DMS114 treated with DMSO at 0.1 percent for 48 hours (cell line): ENCODE results near the gene PPM1A.

Experiments
- DNase-seq: peaks from one replicate; lab custom pipeline; 2025; ENCODE audit not compliant: unreplicated experiment; lab: John Stamatoyannopoulos, UW

PPM1A gene

DNA sequence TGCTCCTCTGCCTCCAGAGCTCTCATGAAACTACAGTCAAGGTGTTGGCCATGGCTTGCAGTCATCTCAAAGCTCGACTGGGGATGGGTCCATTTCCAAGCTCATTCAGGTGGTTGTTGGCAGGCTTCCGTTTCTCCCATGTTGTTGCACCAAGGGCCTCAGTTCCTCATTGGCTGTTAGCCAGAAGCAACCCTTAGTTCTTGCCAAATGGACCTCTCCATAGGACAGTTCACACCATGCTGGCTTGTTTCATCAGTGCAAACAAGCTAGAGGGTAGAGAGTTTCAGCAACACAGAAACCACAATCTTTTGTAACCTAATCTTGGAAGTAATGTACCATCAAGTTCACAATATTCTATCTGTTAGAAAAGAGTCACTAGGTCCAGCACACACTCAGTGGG is 22.7 kb upstream of the PPM1A start:
- DNase-seq: no peak

DNA sequence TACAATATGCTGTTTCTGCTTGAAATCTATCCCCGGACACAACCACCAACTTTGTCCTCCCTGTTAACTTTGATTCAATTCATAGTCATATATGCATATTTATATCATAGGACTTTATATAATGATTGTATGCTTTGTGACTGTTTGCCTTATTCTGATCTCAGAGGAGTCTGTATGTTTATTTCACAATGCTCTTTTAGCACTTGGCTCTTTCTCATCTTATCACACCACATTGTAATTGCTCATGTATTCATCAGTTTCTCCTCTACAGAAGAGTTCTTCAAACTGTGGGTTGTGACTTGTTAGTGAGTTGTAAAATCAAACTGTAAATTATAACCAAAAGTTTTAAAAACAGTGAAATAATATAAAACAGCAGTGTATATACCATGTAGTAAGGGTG is 21.7 kb upstream of the PPM1A start:
- DNase-seq: no peak

DNA sequence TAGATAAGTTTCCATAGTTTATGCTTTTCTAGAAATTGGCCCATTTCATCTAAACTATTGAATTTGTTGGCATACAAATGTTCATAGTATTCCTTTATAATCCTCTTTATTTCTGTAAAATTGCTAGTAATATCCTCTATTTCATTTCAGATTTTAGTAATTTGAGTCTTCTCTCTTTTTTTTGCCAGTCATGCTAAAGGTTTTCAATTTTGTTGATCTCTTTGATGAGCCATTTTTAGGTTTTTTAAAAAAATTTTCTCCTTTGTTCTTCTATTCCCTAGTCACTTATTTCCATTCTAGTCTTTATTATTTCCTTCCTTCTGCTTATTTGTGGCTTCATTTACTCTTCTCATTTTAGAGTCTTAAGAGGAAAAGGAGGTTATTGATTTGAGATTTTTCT is 19.4 kb upstream of the PPM1A start:
- DNase-seq: no peak

DNA sequence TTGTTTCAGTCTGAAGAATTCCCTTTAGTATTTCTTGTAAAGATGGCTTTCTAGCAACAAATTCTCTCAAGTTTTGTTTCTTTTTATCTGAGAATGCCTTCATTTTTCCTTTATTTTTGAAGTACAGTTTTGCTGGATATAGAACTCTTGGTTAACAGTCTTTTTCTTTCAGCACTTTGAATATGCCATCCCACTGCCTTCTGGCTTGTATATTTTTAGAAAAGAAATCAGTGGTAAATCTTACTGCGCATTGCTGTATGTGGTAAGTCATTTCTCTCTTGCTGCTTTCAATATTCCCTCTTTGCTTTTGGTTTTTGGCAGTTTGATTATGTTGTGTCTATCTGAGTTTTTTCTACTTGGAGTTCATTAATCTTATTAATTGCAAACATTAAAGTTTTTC is 16.8 kb upstream of the PPM1A start:
- no peak for DNase-seq

DNA sequence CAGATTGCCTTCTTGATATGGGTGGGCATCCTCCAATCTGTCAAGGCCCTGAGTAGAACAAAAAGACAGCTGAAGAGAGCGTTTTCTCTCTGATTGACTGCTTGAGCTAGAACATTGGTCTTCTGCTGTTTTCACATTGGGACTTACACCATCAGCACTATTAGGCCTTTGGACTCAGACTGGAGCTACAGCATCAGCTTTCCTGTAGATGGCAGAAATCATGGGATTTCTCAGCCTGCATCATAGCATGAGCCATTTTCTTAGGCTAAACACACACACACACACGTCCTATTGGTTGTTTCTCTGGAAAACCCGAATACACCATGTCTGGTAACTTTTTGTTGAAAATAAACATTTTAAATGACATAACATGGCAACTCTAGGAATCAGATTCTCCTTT is 15.8 kb upstream of the PPM1A start:
- DNase-seq: no peak

DNA sequence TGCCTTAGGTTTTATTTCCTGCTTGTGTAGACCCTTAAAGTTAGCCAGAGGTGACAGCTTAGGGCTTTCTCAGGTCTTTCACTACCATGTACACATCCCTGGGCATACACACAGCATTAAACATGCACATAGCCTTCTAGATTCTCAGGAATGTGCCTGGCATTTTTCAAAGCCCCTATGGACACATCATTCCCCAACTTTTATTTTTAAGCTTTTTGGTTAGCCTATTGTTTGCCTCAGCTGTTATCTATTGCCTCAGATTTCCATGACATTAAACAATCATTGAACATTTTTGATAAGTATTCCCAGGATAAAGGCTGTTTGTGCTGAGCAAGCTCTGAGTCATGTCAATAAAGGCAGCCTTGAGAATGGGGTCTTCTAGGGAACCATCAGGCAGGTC is 15.1 kb upstream of the PPM1A start:
- DNase-seq: no peak

DNA sequence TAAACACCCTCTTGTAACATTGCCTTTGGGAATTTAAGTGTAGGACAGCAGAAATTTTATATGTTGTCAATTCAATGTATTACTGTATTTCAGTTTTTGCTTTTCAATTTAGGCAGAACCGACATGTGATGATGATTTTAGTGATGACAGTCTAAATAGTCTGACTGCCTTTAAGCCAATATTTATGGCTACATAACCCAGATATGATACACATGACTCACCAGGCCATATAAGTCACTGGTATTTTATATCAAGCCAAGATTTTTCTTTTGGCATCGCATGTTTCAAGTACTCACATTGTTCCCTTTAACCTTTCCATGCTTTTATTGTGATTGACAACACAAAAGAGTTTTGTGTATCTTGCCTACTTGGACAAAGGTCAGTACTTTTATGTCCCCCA is 13.6 kb upstream of the PPM1A start:
- no peak for DNase-seq

DNA sequence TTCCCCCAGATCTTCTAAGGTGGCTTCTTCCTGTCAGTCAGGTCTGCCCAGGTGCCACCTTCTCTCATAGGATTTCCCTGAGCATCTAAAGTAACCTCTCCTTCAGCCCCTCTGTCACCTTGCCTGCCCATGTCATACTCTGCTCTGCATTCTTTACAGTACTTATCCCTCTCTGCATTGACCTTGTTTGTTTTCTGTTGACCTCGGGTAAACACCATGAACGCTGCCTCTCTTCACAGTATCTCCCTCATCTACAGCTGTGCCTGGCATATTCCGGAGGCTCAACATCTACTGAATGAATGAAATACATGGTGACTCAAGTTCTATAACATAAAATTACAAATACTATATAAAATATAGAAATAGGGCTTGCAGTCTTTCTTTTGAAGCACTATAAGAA is 10.1 kb upstream of the PPM1A start:
- no peak for DNase-seq

DNA sequence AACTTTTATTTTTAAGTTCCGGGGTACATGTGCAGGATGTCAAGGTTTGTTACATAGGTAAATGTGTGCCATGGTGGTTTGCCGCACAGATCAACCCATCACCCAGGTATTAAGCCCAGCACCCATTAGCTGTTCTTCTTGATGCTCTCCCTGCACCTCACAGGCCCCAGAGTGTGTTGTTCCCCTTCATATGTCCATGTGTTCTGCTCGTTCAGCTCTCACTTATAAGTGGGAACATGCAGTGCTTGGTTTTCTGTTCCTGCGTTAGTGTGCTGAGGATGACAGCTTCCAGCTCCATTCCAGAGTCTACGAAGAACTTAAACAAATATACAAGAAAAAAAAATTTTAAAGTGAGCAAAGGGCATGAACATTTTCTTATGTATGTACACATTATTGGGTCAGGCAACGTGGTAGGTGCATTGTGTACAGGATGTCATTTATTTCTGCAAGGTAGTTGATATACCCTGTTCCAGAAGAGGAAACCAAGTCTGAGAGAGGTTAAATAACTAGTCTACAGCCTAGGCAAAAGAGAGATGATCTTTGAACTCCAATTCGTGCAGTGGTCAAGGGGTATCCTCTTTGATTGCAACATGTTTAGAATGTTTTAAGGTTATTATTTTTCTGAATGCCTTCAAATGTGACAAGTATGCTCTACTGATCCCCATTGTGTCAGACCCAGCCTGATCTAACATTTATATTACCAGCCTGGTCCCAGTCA is 8.7 kb upstream of the PPM1A start:
- no peak for DNase-seq

DNA sequence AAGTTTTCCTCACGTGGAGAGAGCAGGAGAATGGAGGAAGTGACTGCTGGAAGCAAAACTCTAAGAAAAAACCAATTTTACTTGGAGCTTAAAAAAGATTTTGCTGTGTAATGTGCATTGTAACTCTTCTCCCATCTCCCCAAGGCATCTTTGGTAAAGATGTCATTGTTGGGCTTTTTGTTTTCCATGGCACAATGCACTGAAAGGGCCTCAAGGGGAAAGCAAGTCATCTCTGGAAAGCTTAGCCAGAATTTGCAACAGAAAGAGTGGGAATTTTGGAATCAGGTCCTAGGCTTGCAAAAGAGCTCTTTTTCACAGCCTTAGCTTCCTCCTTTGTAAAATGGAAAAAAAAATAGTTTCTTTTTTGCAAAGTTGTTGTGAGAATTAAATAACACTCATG is 7.9 kb upstream of the PPM1A start:
- DNase-seq: no peak

DNA sequence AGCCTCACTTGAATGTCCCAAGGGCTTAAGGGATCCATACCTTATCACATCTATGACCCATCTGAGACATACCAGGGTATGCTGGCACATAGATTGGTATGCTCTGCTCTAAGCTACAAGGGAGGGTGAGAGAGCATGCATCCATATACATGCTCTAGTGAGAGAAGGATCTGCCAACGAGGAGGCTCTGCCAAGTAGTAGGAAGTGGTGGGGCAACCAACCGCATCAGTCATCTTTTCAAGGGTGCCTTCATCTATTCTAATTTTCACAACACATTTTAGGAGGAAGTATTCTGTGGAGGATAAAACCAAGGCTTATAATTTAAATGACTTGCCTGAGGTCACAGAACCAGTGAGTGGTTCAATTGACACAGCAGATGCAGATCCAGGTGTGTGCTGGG is 6.6 kb upstream of the PPM1A start:
- no peak for DNase-seq

DNA sequence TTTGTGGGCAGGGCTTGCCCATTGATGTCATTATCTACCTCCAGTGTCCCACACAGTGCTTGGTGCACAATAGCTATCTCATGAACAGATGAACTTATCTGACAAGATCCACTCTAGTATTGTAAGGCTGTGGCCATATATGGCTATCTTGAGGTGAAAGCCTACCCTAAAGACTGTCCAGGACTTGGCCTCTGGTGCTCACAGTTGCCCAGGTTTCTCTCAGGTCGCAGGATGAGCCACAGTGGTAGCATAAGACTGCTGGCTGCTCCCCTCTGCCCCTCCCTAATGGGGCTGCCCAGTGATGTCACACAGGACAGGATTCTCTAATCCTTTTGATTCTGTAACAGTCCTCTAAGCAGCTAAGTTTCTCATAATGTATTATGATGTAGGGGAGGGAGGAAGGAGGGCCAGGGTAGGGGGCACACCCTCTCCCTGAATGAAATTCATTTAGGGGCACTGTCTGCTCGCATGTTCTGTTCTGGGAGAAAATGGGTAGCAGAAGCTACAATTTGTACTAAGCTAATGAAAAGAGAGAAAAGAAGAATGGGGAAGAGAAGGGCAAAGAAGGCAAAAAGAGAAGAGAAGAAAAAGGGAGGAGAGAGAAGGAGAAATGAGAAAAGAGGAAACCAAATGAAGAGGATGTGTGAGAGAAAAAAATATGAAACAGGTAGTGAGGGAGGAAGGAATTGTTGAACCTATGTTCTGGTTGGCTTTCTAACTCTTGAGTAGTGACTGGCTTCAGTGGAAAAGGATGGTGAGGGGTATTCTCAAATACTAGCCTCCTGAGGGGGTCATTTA is 3.4 kb upstream of the PPM1A start:
- no peak for DNase-seq

DNA sequence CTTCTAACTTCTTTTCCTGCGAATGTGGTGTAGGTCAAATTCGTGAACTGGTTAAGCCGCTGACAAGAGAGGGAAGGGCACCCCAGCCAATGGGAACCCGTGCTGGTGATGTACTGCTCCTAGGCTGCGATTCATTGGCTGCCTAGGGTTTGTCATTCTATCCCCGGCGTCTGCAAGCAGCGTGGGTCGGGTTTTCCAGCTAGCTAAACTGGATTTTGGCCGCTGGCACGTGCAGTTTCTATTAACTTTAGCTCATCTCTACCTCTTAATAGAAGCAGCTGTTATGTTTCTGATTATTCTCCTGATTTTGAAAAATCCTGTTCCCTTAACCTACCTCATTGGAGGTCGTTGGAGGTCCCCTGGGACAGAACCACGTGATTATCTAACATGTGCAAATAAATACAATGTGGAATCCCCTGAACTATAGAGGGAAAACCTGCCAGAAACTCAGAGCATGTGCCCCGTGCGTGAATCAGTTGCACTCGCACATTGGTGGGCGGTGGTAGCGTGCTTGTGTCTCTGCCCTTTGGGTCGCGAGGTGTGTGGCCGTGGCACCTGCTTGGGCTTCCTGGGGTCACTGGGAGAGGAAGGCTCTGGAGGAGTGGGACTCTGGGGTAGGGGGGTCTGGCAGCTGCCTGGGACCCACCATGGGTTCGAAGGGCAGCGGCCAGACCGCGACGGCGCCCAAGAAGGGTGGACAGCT is 876 bp upstream of the PPM1A start:
- peak; percentile 83 for DNase-seq

DNA sequence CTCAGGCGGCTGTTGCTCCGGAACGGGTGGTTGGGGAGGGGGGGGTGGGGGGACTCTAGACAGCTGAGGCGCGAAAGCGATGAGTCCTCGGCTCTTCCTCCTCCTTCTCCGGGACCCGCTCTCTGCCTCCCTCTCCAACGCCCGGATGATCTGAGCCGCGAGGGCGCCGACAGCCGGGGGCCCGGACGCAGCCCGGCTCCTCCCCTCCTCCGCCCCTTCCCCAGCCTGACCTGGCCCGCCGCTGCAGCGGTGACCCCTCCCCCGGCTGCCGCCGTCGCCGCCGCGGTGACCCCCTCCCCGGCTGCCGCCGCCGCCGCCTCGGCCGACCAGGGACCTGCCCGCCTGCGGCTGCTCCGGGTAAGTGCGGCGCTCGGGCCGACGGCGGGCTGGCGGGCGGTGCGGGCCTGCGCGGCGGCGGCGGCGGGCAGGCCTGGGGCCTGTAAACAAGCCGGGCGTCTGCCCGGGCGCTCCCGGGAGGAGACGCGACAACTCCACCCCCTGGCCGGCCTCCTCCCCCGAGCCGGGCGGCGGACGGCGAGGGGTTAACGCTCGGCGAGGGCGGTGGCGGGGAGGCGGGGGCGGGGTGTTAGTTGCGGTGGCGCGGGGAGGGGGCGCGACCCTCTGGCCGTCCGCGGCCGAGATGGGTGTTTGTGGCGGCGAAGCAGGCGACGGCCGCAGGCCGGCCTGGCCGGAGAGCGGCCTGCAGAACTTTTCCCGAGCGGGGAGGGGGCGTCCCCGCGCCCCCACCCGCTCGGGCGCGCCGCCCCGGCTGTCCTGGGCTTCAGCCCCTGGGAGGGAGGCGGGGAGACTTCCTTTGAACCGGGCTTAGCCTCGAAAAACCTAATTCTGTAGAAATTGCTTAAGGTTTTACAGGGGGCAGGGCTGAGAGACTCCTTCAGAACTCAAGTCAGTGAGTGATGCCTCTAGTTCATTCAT is 568 bp downstream of the PPM1A start:
- peak; percentile 22 for DNase-seq

DNA sequence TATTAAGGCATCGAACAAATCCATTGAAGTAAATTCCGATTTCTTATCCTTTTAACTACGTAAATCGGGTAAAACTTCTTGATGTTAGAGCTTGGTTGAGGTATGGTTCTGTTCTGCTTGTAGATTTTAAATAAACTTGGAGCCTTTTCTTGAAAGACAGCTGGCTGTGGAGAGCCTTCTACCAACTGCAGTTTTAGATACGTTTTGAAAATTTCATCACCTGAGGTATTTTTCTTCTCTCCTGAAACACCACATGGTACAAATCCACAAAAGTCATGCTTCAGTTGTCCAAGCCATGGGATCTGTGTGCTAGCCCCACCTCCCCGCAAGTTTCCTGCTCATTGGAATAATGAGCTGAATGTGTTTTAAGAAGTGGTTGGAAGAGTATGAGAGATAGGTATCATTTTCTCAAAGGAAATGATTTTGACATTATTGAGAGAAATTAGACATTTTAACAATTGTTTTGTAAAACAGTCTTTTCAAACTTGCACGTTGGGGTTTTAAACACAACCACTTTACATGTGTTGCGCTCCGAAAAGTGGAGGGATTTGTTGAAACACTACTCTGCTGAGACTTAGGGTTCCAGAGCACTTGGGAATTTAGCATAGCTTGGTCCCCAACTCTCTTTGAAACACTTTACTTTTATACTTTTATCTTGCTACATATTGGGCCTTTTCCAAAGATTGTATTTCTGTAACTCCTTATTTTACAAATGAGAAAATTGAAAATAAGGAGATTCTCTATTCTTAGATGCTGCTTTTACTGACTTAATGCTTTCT is 1.4 kb downstream of the PPM1A start:
- DNase-seq: no peak

DNA sequence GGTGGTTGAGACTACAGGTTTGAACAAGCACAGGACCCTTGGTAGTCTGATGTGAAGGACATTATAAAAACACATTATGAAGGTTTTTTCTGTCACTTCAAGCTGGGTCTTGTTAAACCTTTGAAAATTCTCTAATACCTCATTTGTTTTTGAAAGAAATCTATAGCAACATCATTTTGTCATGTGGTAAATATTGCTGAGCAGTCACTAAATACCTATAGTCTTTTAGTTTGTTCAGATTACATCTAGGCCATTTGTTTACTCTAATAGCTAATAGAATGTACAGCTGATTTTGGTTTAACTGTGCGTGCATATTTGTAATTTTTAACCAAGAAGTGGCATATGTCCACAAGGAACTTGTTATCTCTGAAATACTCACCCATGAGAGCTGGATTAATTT is 2.9 kb downstream of the PPM1A start:
- no peak for DNase-seq

DNA sequence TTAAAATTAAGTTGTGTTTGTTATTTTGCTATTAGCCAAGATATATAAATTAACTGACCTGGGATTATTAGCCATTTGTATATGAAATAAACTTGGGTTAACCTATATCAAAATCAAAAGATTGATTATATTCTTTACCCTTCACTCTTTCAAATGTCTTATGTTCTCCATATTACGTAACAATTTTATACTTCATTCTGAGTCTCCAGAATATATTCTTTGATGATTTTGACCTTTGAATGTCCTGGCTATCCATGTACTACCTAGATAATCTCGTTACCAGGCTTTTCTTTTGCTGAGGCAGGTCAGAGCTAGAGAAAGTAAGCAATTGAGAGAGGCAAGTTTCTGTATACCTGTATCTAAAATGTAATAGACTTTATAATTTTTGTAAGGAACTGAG is 3.6 kb downstream of the PPM1A start:
- DNase-seq: no peak

DNA sequence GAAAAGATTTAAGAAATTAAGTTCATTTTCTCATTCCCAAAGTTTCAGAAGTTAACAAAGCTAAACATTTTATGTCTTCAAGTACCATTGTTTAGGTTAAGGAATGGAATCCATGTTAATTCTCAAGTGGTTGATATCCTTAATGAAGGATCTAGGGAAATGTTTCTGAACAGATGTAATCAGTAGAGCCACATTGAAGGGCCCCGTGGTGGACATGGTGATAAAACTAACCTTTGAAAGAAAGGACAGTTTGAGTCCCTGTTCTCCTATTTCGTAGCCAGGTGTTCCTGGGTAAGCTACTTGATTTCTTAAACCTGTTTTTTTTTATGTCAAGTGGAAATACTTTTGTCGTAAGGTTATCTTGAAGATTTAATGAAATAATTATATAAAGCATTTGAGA is 4.6 kb downstream of the PPM1A start:
- no peak for DNase-seq

DNA sequence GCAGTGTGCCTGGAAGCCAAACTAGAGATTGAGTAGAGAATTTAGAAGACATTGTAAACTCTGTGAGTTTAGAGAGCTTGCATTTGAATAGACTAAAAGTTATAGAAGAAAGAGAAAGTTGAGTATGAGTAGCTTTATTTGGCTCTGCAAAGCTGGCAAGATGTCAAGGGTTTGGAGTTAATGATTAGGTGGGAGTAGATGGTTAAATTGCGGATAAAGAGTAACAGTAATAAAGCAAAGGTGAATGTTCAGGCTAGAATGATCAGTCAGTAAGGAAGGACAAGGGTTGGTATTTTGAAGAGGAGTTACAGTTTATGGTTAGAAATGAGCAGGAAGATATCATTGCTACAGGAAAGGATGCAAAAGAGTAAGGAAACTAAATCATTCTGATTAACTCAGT is 5.2 kb downstream of the PPM1A start:
- DNase-seq: no peak

DNA sequence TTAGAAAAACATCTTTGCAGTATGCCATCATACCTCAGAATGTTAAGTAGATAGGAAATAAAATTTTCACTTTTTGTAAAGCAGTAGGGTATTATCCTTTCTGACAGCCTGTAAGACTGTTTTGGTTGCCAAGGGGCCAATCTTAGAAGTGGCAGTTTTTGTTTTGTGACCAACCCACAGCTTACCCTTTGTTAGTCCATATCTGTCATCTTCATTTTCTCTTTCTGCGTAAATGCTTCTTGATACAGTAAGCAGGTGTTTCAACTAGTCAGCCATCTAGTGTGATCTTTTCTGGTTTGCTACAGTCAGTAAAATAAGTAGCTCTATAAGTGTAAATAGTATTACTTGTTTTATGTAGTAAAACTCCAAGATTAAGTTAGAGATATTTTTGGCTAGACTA is 8.8 kb downstream of the PPM1A start:
- no peak for DNase-seq
